Stomach (tissue), 4 donors: ENCODE results near the gene TOP3B.

Experiments
- EP300 ChIP-seq: sonication (generic); formaldehyde crosslinking; IDR thresholded peaks from one replicate; pipeline ENCODE4 v1.6.1; 2017; ENCODE audit warnings: antibody characterized with exemption
- POLR2A ChIP-seq, 4 donors: fragments of 450-650 bp; IDR thresholded peaks; one replicate each; pipeline ENCODE4 v1.6.1; 2016; ENCODE audit warnings: antibody characterized with exemption in 4 of 4, control low read depth in 2 of 4, mild to moderate bottlenecking in 1 of 4, moderate library complexity in 1 of 4
- TF ChIP-seq, protein P1 (sequence below), 7 experiments: fragments of 450-650 bp in 4 of 7; fragments of 200-600 bp in 3 of 7; sonication (generic) in 3 of 7; IDR thresholded peaks; one replicate each; pipeline ENCODE4 v1.5.1; 2016 to 2019; ENCODE audit warnings: antibody characterized with exemption in 7 of 7, control low read depth in 2 of 7, mild to moderate bottlenecking in 1 of 7

- TF ChIP-seq POLR2A (IDR thresholded peaks at IDR 0.05) (no peak), EP300 (no peak)
- TF ChIP-seq, protein P1, sequence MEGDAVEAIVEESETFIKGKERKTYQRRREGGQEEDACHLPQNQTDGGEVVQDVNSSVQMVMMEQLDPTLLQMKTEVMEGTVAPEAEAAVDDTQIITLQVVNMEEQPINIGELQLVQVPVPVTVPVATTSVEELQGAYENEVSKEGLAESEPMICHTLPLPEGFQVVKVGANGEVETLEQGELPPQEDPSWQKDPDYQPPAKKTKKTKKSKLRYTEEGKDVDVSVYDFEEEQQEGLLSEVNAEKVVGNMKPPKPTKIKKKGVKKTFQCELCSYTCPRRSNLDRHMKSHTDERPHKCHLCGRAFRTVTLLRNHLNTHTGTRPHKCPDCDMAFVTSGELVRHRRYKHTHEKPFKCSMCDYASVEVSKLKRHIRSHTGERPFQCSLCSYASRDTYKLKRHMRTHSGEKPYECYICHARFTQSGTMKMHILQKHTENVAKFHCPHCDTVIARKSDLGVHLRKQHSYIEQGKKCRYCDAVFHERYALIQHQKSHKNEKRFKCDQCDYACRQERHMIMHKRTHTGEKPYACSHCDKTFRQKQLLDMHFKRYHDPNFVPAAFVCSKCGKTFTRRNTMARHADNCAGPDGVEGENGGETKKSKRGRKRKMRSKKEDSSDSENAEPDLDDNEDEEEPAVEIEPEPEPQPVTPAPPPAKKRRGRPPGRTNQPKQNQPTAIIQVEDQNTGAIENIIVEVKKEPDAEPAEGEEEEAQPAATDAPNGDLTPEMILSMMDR (IDR thresholded peaks at IDR 0.05): no peak
Observed at GRCh38 chr22:21922370-21923162, 60.0 kb downstream of the TOP3B start.
